Endothelial cell of umbilical vein (primary cell): ENCODE data around the gene TUFT1. TPM values are rescaled to one million over a fixed set of nuclear protein-coding genes. Genes with fewer than 3 reads are reported as not detected.

Experiments used
- BruUV-seq: library from RNA; stranded (reverse); fragments of 400-500 nt; replicated peaks from 2 replicates; lab custom pipeline; 2021; lab: Mats Ljungman, UMichigan
- CTCF ChIA-PET: fragments of 300-600, 350-600 bp; sonication (Branson Sonifier 250); formaldehyde crosslinking; loops from one replicate; lab custom pipeline; 2021; ENCODE audit warnings: antibody characterized with exemption, inconsistent platforms; lab: Charles Lee
- POLR2A ChIA-PET: fragments of 300-600, 350-600 bp; sonication (Branson Sonifier 250); formaldehyde crosslinking; loops from one replicate; lab custom pipeline; 2021; ENCODE audit warnings: antibody characterized with exemption, inconsistent platforms; lab: Charles Lee
- DNase-seq: peaks from one replicate; pipeline ENCODE4 v3.0.0-alpha.2; 2011; ENCODE audit warnings: low read depth, low spot score
- FAIRE-seq: peaks from 2 replicates; lab custom pipeline; 2011; peaks lifted over from hg19 to GRCh38; lab: Jason Lieb, UNC
- H2AFZ ChIP-seq: 2 replicates; pipeline ENCODE4 v1.6.0; 2012; ENCODE audit warnings: low read depth, low read length, control low read depth, inconsistent platforms
- H3K27ac ChIP-seq: 2 replicates; pipeline ENCODE4 v1.5.1; 2011; ENCODE audit warnings: low read depth, mild to moderate bottlenecking, control low read depth, low read length, moderate library complexity; ENCODE audit not compliant: insufficient read depth
- H3K27me3 ChIP-seq, 2 experiments: 2 replicates each; pipeline versions ENCODE4 v1.6.0 to v1.6.1; 2011; ENCODE audit warnings: low read length in 2 of 2, mixed read lengths in 1 of 2; ENCODE audit not compliant: control insufficient read depth in 2 of 2, insufficient read depth in 2 of 2
- H3K36me3 ChIP-seq, 2 experiments: 2 replicates in 1 of 2; 3 replicates in 1 of 2; pipeline ENCODE4 v1.5.1; 2011; ENCODE audit warnings: low read length in 2 of 2, mild to moderate bottlenecking in 1 of 2, moderate library complexity in 1 of 2; ENCODE audit not compliant: control insufficient read depth in 2 of 2, insufficient read depth in 2 of 2; ENCODE audit errors: extremely low read depth in 1 of 2
- H3K4me1 ChIP-seq: 3 replicates; pipeline ENCODE4 v1.5.1; 2011; ENCODE audit warnings: mild to moderate bottlenecking, low read length; ENCODE audit not compliant: control insufficient read depth, insufficient read depth; ENCODE audit errors: extremely low read depth
- H3K4me2 ChIP-seq: 2 replicates; pipeline ENCODE4 v1.6.1; 2011; ENCODE audit warnings: low read length, control low read depth, mixed read lengths; ENCODE audit not compliant: insufficient read depth
- H3K4me3 ChIP-seq, 3 experiments: fragments of 200-600 bp in 1 of 3; sonication (generic), shearing (Covaris generic) in 1 of 3; replicated peaks in 1 of 3; 2 replicates each; pipeline ENCODE4 v1.5.1; 2011 to 2016; ENCODE audit warnings: control low read depth in 3 of 3, low read length in 3 of 3, mild to moderate bottlenecking in 2 of 3, inconsistent platforms in 1 of 3, low read depth in 1 of 3, moderate library complexity in 1 of 3; ENCODE audit not compliant: insufficient read depth in 1 of 3
- H3K79me2 ChIP-seq: 2 replicates; pipeline ENCODE4 v1.6.0; 2012; ENCODE audit warnings: low read length, inconsistent platforms; ENCODE audit not compliant: control insufficient read depth, insufficient read depth
- H3K9ac ChIP-seq: replicated peaks from 2 replicates; pipeline ENCODE3; 2011; ENCODE audit warnings: low read length, control low read depth; ENCODE audit not compliant: insufficient read depth; ENCODE audit errors: extremely low read depth
- H3K9me1 ChIP-seq: replicated peaks from 3 replicates; pipeline ENCODE4 v1.6.0; 2011; ENCODE audit warnings: mild to moderate bottlenecking, low read length; ENCODE audit not compliant: control insufficient read depth, insufficient read depth; ENCODE audit errors: extremely low read depth
- H3K9me3 ChIP-seq: replicated peaks from 2 replicates; pipeline ENCODE4 v1.5.1; 2012; ENCODE audit warnings: low read length, inconsistent platforms; ENCODE audit not compliant: control insufficient read depth, insufficient read depth
- H4K20me1 ChIP-seq: replicated peaks from 2 replicates; pipeline ENCODE3; 2011; ENCODE audit warnings: mild to moderate bottlenecking, low read length; ENCODE audit not compliant: control insufficient read depth, insufficient read depth; ENCODE audit errors: extremely low read depth
- CTCF ChIP-seq, 2 donors: IDR thresholded peaks; 1 replicate in 1 of 2; 2 replicates in 1 of 2; pipeline ENCODE4 v1.5.1; 2011; ENCODE audit warnings: low read length in 2 of 2, mild to moderate bottlenecking in 2 of 2, moderate library complexity in 2 of 2, control low read depth in 1 of 2, inconsistent platforms in 1 of 2, low read depth in 1 of 2; ENCODE audit not compliant: insufficient read depth in 1 of 2; ENCODE audit errors: extremely low read depth in 1 of 2
- EZH2 ChIP-seq: IDR thresholded peaks from 2 replicates; pipeline ENCODE4 v1.6.1; 2012; ENCODE audit warnings: borderline replicate concordance, low read depth, mild to moderate bottlenecking, moderate library complexity, low read length, inconsistent platforms; ENCODE audit not compliant: severe bottlenecking
- FOS ChIP-seq: IDR thresholded peaks from 2 replicates; pipeline ENCODE4 v1.6.1; 2011; ENCODE audit warnings: mild to moderate bottlenecking, low read length, moderate library complexity, borderline replicate concordance; ENCODE audit not compliant: insufficient read depth
- GATA2 ChIP-seq: IDR thresholded peaks from 2 replicates; pipeline ENCODE4 v1.7.0; 2011; ENCODE audit warnings: low read depth, mild to moderate bottlenecking, moderate library complexity, mixed read lengths, low read length; ENCODE audit not compliant: insufficient read length, insufficient read depth
- JUN ChIP-seq: IDR thresholded peaks from 2 replicates; pipeline ENCODE4 v1.6.1; 2011; ENCODE audit warnings: borderline replicate concordance, low read depth; ENCODE audit not compliant: insufficient read length, insufficient read depth
- MAX ChIP-seq: IDR thresholded peaks from 2 replicates; pipeline ENCODE4 v1.6.1; 2011; ENCODE audit not compliant: insufficient read depth, insufficient read length
- MYC ChIP-seq: IDR thresholded peaks from one replicate; pipeline ENCODE4 v1.6.1; 2011; ENCODE audit warnings: mild to moderate bottlenecking, low read depth, low read length
- POLR2A ChIP-seq: IDR thresholded peaks from 2 replicates; pipeline ENCODE4 v1.6.1; 2012; ENCODE audit warnings: low read depth, mild to moderate bottlenecking, control low read depth, low read length
- POLR2AphosphoS5 ChIP-seq: IDR thresholded peaks from 2 replicates; pipeline ENCODE4 v1.6.1; 2012; ENCODE audit warnings: low read depth, mild to moderate bottlenecking, control low read depth, low read length, moderate library complexity; ENCODE audit not compliant: insufficient read depth
- dilution Hi-C: fragments of 300-500 bp; cut with MboI; formaldehyde crosslinking; loops from one replicate; pipeline ENCODE4 v1.15.0; 2019; ENCODE audit warnings: low sequenced_read_pairs; ENCODE audit not compliant: extremely low pct_ligation_motif_present
- intact Hi-C: fragments of 100-400 bp; cut with micrococcal nuclease; formaldehyde crosslinking; loops from one replicate; pipeline ENCODE4 v1.10.0; 2022
- polyA plus RNA-seq, 4 experiments: library from polyadenylated mRNA; depleted of rRNA in 3 of 4; stranded (reverse) in 3 of 4; unstranded in 1 of 4; fragments of >200 nt; gene quantifications; 2 replicates each; pipeline versions ENCODE4 v1.2.1 to v1.2.3, GENCODE V29; 2011 to 2012; ENCODE audit warnings: missing spikeins in 1 of 4
- total RNA-seq: library from RNA; stranded (reverse); gene quantifications from 2 replicates; pipeline ENCODE4 v1.2.3, GENCODE V29; 2021

TUFT1 gene
- total and polyA plus RNA-seq, 2 donors (not counting 3 experiments of a cell fraction or from before 2014, with no cell fraction given) = 4.3 to 5.1 TPM

- no peak overlapping the region for H3K4me2 ChIP-seq
- H3K27ac ChIP-seq = no peak overlapping the region
- TF ChIP-seq EZH2 (no peak), GATA2 (no peak), FOS (no peak), POLR2AphosphoS5 (no peak), MAX (no peak)
- DNase-seq = no peak
- dilution Hi-C loops = no loop called here
- ChIA-PET POLR2A (no interaction called here), CTCF (no interaction called here)
- H3K9me1 ChIP-seq = no peaks in the 10 kb centered on the region
- BruUV-seq = no TSS peak
- no peaks in the 10 kb centered on the region for H3K79me2 ChIP-seq
- no peak for FAIRE-seq
- no peaks in the 10 kb centered on the region for H3K36me3 ChIP-seq
- H3K4me1 ChIP-seq = peaks cover 12% of the 10 kb centered on the region
- H3K9me3 ChIP-seq = no peaks in the 10 kb centered on the region
- H4K20me1 ChIP-seq = no peaks in the 10 kb centered on the region
- H3K4me3 ChIP-seq = no peak overlapping the region
- no peak overlapping the region for H2AFZ ChIP-seq
- no peak overlapping the region for H3K9ac ChIP-seq
- intact Hi-C loops = no loop called here
- peaks cover 0 to 2% of the 10 kb centered on the region in 2 experiments for H3K27me3 ChIP-seq
These were observed 27.8 kb upstream of the TUFT1 start for GRCh38 chr1:151512326-151512725.

GRCh38 chr1:151512801-151513625, 27.1 kb upstream of the TUFT1 start:
- H3K4me3 ChIP-seq = no peak overlapping the region
- TF ChIP-seq EZH2 (no peak), JUN (no peak), MAX (no peak), FOS (no peak), POLR2A (no peak), GATA2 (no peak), CTCF (IDR thresholded peaks at IDR 0.05; ENCODE audit: extremely low read depth in 1 of 2, insufficient read depth in 1 of 2, low read depth in 1 of 2, low read length in 2 of 2) (no peak), POLR2AphosphoS5 (no peak), MYC (no peak)
- no peak for DNase-seq
- no peak overlapping the region for H3K4me2 ChIP-seq
- H3K9me3 ChIP-seq = no peaks in the 10 kb centered on the region
- no peaks in the 10 kb centered on the region for H3K79me2 ChIP-seq
- POLR2A ChIA-PET = no interaction called here
- no peak overlapping the region for H2AFZ ChIP-seq
- FAIRE-seq = no peak
- peaks cover 12% of the 10 kb centered on the region for H3K4me1 ChIP-seq
- intact Hi-C loops = no loop called here
- CTCF ChIA-PET = no interaction called here
- no peaks in the 10 kb centered on the region for H3K36me3 ChIP-seq
- H3K27me3 ChIP-seq = peaks cover 0 to 2% of the 10 kb centered on the region in 2 experiments
- dilution Hi-C loops = no loop called here
- BruUV-seq = no TSS peak
- no peaks in the 10 kb centered on the region for H4K20me1 ChIP-seq
- no peak overlapping the region for H3K9ac ChIP-seq
- no peak overlapping the region for H3K27ac ChIP-seq
- no peaks in the 10 kb centered on the region for H3K9me1 ChIP-seq
